ENCODE results near the gene LTBP1.
"Not testable (repeated sequence)": the region's sequence is repeated elsewhere in the genome, so short reads cannot be mapped to it uniquely, and the experiment has no call there.

LTBP1 gene

GRCh38 chr2:32962690-32963089 is 15.9 kb downstream of the LTBP1 start:
- DNase-seq, result no peak

GRCh38 chr2:32963941-32964340 is 17.2 kb downstream of the LTBP1 start:
- no peak for DNase-seq

GRCh38 chr2:32965523-32966171 is 18.9 kb downstream of the LTBP1 start:
- no peak for DNase-seq

- DNase-seq, result no peak
These were observed 22.9 kb downstream of the LTBP1 start for GRCh38 chr2:32969444-32970162.

- DNase-seq, result not testable (repeated sequence)
These were observed 27.0 kb downstream of the LTBP1 start for GRCh38 chr2:32973772-32974171.

- DNase-seq, result no peak
These were observed 29.8 kb downstream of the LTBP1 start for GRCh38 chr2:32976409-32977063.

- DNase-seq, result no peak
These were observed 30.5 kb downstream of the LTBP1 start for GRCh38 chr2:32977228-32977758.

GRCh38 chr2:32981612-32982011 is 34.9 kb downstream of the LTBP1 start:
- no peak for DNase-seq

- DNase-seq, result not testable (repeated sequence)
These were observed 36.6 kb downstream of the LTBP1 start for GRCh38 chr2:32983193-32983924.

GRCh38 chr2:32986480-32986879 is 39.7 kb downstream of the LTBP1 start:
- DNase-seq, result no peak

GRCh38 chr2:32988525-32988924 is 41.8 kb downstream of the LTBP1 start:
- no peak for DNase-seq

GRCh38 chr2:32990556-32990955 is 43.8 kb downstream of the LTBP1 start:
- no peak for DNase-seq

- no peak for DNase-seq
These were observed 44.5 kb downstream of the LTBP1 start for GRCh38 chr2:32991091-32991845.

- no peak for DNase-seq
These were observed 46.3 kb downstream of the LTBP1 start for GRCh38 chr2:32993005-32993539.

GRCh38 chr2:32997705-32998104 is 51.0 kb downstream of the LTBP1 start:
- DNase-seq, result no peak

GRCh38 chr2:33000986-33001385 is 54.2 kb downstream of the LTBP1 start:
- DNase-seq, result no peak

GRCh38 chr2:33001823-33002222 is 55.1 kb downstream of the LTBP1 start:
- DNase-seq, result no peak

- no peak for DNase-seq
These were observed 56.1 kb downstream of the LTBP1 start for GRCh38 chr2:33002863-33003262.

- no peak for DNase-seq
These were observed 58.3 kb downstream of the LTBP1 start for GRCh38 chr2:33005057-33005456.

- DNase-seq, result no peak
These were observed 62.0 kb downstream of the LTBP1 start for GRCh38 chr2:33008716-33009115.

GRCh38 chr2:33009249-33009648 is 62.5 kb downstream of the LTBP1 start:
- no peak for DNase-seq

- DNase-seq, result no peak
These were observed 64.6 kb downstream of the LTBP1 start for GRCh38 chr2:33011373-33011772.

Measured in NCI-H1436 treated with DMSO at 0.1 percent for 48 hours (cell line).